RWPE1 (cell line): ENCODE measurements around the gene SNCB.

Experiments used
- CTCF ChIA-PET: fragments of 350-600 bp; sonication (Branson Sonifier 250); formaldehyde crosslinking; extraction: SDS; loops from one replicate; lab custom pipeline; 2021; lab: Yijun Ruan, JAX
- POLR2A ChIA-PET: fragments of 400-600 bp; formaldehyde crosslinking; extraction: SDS; loops from one replicate; lab custom pipeline; 2020; ENCODE audit warnings: antibody characterized with exemption; ENCODE audit not compliant: low non-redundant PET; lab: Yijun Ruan, JAX
- DNase-seq: peaks from one replicate; pipeline ENCODE4 v3.0.0; 2012; ENCODE audit warnings: low spot score
- H3K27ac ChIP-seq: fragments of 450-650 bp; 2 replicates; pipeline ENCODE4 v1.5.1; 2017
- TF ChIP-seq, protein P1 (sequence below): fragments of 450-650 bp; conservative IDR thresholded peaks from 2 replicates; pipeline ENCODE4 v1.5.1; 2017; ENCODE audit warnings: low read depth, mild to moderate bottlenecking

Gene SNCB

DNA sequence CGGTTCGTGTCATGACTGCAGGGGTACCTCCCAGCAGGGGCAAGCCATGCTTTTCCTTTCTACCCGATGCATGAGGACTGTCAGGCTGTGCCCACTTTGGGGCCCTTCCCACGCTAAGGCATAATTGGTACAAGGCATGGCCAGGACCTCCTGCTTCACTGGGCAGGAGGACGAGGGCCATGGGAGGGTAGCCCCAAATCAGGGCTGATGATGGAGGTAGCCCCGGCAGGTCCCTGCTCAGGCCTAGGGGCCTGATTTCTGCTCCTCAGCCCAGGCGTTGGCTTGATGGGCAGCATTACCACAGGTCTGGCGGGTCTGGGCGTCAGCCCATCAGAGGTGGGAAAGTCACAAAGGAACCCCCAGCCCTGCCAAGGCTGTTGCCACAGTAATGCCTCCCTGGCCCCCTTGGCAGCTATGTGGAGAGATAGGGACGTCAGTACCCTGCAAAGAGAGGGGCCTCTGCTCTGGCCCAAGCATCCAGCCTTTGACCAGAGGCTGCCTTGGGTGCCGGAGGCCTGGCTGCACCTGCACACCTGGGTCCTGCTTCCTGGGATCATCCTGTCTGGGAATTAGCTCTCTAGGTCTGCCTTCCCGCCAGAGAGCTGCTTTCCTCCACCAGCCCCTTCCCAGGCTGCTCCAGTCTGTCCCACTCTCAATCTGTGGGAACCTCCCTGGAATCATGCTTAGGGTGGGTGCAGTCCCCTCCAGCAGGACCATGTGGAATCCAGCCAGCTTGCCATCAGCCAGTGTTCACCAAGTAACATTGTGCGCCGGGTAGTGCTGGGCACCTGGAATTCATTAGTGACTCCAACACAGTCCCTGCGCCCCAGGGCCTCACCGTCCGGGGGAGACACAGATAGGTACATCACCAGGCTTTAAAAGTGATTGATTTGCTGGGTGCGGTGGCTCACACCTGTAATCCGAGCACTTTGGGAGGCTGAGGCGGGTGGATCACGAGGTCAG is 32.3 kb upstream of the SNCB start:
- H3K27ac ChIP-seq = no peak overlapping the region
- TF ChIP-seq, protein P1, sequence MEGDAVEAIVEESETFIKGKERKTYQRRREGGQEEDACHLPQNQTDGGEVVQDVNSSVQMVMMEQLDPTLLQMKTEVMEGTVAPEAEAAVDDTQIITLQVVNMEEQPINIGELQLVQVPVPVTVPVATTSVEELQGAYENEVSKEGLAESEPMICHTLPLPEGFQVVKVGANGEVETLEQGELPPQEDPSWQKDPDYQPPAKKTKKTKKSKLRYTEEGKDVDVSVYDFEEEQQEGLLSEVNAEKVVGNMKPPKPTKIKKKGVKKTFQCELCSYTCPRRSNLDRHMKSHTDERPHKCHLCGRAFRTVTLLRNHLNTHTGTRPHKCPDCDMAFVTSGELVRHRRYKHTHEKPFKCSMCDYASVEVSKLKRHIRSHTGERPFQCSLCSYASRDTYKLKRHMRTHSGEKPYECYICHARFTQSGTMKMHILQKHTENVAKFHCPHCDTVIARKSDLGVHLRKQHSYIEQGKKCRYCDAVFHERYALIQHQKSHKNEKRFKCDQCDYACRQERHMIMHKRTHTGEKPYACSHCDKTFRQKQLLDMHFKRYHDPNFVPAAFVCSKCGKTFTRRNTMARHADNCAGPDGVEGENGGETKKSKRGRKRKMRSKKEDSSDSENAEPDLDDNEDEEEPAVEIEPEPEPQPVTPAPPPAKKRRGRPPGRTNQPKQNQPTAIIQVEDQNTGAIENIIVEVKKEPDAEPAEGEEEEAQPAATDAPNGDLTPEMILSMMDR = no peak
- POLR2A ChIA-PET = no interaction called here
- DNase-seq = no peak
- CTCF ChIA-PET = interaction anchor here (0.9 to 2.8 kb wide), 2 partner anchors 449 to 451 kb away, joined by 3 to 13 read pairs; no protein-coding TSS in a partner anchor

DNA sequence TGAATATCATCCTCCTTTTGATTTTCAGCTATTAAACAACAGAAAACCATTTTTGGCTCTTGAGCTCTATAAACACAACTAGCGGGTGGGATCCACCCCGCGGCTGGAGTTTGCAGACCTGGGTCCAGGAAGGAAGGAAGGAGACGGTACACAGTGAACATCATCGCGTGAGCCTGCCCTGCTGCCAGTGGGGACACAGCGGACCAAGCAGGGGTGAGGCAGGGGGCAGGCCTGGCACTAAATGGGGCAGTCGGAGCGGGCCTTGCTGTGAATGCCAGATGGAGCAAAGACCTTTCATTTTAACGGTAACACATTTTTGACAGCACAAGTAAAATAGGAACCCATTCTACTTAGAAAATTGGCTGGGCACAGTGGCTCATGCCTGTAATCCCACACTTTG is 31.3 kb upstream of the SNCB start:
- no peak for DNase-seq
- TF ChIP-seq, protein P1 = no peak
- ChIA-PET CTCF (interaction anchor here (0.6 to 3.1 kb wide), 19 partner anchors 8 to 1884 kb away, joined by 3 to 31 read pairs (median 5); partner anchors contain the start of genes HK3 and TSPAN17), POLR2A (no interaction called here)
- no peak overlapping the region for H3K27ac ChIP-seq

DNA sequence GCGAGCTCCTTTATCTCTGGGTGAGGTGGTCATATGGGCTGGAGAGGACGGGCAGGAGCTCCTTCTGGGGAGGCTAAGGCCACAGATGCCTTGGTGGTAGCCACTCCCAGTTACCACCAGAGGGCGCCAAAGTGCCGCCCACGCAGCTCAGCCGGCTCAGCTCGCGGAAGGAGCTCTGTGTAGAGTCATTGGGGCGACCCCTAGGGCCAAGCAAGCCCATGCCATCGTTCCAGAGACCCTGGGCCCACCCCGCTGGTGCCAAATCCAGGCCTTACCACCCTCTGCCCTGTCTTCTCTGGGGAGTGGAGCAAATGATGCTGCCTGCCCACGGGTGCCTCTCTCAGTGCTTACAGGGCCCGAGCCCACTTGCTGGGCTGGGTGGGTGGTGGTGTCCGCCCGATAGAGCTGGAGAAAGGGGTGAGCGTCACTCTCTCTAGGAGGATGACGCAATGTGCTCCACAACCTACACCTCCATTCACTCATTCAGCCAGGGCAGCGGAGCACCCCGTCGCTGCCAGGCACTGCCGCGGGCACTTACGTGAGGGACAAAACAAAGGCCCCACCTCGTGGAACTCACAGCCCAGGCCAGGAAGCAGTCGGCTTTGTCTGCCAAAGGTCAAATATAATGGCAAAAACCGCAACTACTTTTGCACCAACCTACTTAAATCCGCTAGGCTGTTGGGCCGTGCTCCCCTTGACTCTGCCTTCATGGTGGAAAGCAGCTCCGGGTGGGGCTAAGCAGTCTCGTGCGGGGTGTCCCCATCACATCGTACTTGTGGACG is 30.7 kb upstream of the SNCB start:
- TF ChIP-seq, protein P1 = peak; percentile 99
- H3K27ac ChIP-seq = no peak overlapping the region
- CTCF ChIA-PET = interaction anchor here (0.5 to 3.1 kb wide), 80 partner anchors 9 to 1885 kb away, joined by 3 to 31 read pairs (median 4); partner anchors contain the start of genes CLTB, HK3 and TSPAN17
- DNase-seq = peak; percentile 89
- POLR2A ChIA-PET = interaction anchor here (0.9 kb wide), 1 partner anchor 14 kb away, joined by 3 read pairs; the partner anchor contains the start of gene TSPAN17

DNA sequence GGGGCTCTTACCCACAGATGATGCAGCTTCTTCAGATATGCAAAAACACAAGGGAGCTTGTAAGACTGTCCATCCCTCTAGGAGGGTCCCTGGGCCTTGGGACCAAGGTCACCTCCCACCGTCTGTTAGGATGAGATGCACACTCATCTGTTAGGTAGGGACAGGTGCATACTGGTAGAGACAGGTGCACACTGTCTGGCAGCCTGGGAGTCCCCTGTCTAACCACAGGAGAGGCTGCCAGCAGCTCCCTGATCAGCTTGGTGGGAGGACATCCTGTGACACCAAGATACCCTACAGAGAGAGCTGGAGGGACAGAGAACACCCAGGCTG is 30.2 kb upstream of the SNCB start:
- no peak for DNase-seq
- no peak overlapping the region for H3K27ac ChIP-seq
- CTCF ChIA-PET = interaction anchor here (0.5 to 3.1 kb wide), 68 partner anchors 9 to 825 kb away, joined by 3 to 31 read pairs (median 4); partner anchors contain the start of genes HK3 and TSPAN17
- POLR2A ChIA-PET = interaction anchor here (0.9 kb wide), 1 partner anchor 14 kb away, joined by 3 read pairs; the partner anchor contains the start of gene TSPAN17
- TF ChIP-seq, protein P1 = no peak

DNA sequence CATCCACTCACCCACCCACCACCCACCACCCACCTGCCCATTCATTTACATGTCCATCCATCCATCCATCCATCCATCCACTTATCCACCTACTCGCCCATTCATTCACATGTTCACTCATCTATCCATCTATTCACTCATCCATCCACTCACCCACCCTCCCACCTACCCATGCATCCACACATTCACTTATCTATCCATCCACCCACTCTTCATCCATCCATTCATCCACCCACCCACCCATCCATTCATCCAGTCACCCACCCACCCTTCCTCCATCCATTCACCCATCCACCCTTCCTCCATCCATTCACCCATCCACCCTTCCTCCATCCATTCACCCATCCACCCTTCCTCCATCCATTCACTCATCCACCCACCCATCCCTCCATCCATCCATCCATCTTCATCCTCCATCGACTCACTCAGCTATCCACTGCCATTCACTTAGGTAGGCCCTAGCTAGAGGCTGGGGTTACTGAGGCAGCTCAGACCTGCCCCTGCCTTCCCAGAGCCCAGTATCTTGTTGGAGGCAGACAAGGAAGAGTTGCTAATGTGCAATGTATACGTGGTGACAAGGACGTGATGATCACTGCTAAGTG is 29.6 kb upstream of the SNCB start:
- no peak for DNase-seq
- H3K27ac ChIP-seq = no peak overlapping the region
- POLR2A ChIA-PET = interaction anchor here (0.9 kb wide), 1 partner anchor 13 kb away, joined by 3 read pairs; the partner anchor contains the start of gene TSPAN17
- TF ChIP-seq, protein P1 = no peak
- CTCF ChIA-PET = interaction anchor here (0.5 to 3.1 kb wide), 65 partner anchors 10 to 825 kb away, joined by 3 to 31 read pairs (median 4); partner anchors contain the start of genes HK3 and TSPAN17

DNA sequence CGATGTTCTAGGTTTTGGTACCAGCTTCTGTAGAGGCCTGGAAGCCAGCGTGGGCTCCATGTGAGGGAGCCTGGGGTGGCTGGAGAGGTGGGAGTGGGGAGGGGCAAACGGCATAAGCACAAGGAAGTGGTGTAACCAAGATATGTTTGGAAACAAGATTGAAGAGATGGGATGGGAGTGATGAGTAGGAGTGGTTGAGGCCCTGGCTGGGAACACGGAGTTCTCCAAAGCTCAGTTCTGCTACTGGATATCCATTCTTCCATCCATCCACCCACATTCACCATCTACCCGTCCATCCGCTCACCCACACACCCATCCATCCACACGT is 29.1 kb upstream of the SNCB start:
- H3K27ac ChIP-seq = peak overlapping the region; percentile 9
- CTCF ChIA-PET = interaction anchor here (0.7 to 3.1 kb wide), 8 partner anchors 10 to 452 kb away, joined by 3 to 18 read pairs (median 4); no protein-coding TSS in a partner anchor
- POLR2A ChIA-PET = no interaction called here
- TF ChIP-seq, protein P1 = no peak
- DNase-seq = no peak
